ENCODE data around the gene LTA4H. TPM values are rescaled to one million over a fixed set of nuclear protein-coding genes. Genes with fewer than 3 reads are reported as not detected.

The LTA4H gene
- polyA plus RNA-seq, 1 donor (not counting 4 experiments of a cell fraction or from before 2014, with no cell fraction given) = 183 TPM

GRCh38 chr12:96007729-96008128 is 27.7 kb downstream of the LTA4H start:
- Histone ChIP-seq H3K9me3 (ENCODE audit: control insufficient read depth, low read depth, low read length) (no peaks in the 10 kb centered on the region), H3K4me3 (ENCODE audit: control insufficient read depth in 2 of 3, extremely low read depth in 1 of 3, insufficient read depth in 2 of 3, low read depth in 1 of 3, low read length in 3 of 3) (no peak overlapping the region), H3K9me1 (ENCODE audit: control insufficient read depth, extremely low read depth, insufficient read depth, low read length) (no peaks in the 10 kb centered on the region), H3K4me1 (ENCODE audit: control insufficient read depth, extremely low read depth, insufficient read depth, low read length) (no peaks in the 10 kb centered on the region), H3K9ac (ENCODE audit: control insufficient read depth, extremely low read depth, insufficient read depth, low read length) (no peak overlapping the region), H3K4me2 (ENCODE audit: control insufficient read depth, extremely low read depth, insufficient read depth, low read depth, low read length) (no peak overlapping the region), H3K36me3 (ENCODE audit: control insufficient read depth in 2 of 2, extremely low read depth in 1 of 2, insufficient read depth in 2 of 2, low read length in 2 of 2) (peaks cover 14 to 17% of the 10 kb centered on the region in 2 experiments), H3K27me3 (ENCODE audit: control insufficient read depth, extremely low read depth, insufficient read depth, low read length) (no peaks in the 10 kb centered on the region), H3K27ac (ENCODE audit: control insufficient read depth, insufficient read depth, low read length) (no peak overlapping the region), H3K79me2 (ENCODE audit: control insufficient read depth, insufficient read depth, low read length) (no peaks in the 10 kb centered on the region), H4K20me1 (ENCODE audit: control insufficient read depth, extremely low read depth, insufficient read depth, low read length) (no peaks in the 10 kb centered on the region), H2AFZ (ENCODE audit: control insufficient read depth, low read length) (no peak overlapping the region)
- FAIRE-seq (no peak), DNase-seq (ENCODE audit: low read depth, low spot score) (no peak)
- dilution Hi-C loops (cut with MboI; ENCODE audit: extremely low pct_ligation_motif_present, low sequenced_read_pairs) = no loop called here
- TF ChIP-seq CTCF (optimal IDR thresholded peaks at IDR 0.05 in 1 of 3, IDR thresholded peaks at IDR 0.05 in 1 of 3, conservative IDR thresholded peaks at IDR 0.05 in 1 of 3; ENCODE audit: extremely low read depth in 1 of 3, insufficient read depth in 2 of 3, low read length in 3 of 3) = no peak
- TF ChIP-seq EZH2 (IDR thresholded peaks at IDR 0.05; ENCODE audit: low read length) = no peak

DNA sequence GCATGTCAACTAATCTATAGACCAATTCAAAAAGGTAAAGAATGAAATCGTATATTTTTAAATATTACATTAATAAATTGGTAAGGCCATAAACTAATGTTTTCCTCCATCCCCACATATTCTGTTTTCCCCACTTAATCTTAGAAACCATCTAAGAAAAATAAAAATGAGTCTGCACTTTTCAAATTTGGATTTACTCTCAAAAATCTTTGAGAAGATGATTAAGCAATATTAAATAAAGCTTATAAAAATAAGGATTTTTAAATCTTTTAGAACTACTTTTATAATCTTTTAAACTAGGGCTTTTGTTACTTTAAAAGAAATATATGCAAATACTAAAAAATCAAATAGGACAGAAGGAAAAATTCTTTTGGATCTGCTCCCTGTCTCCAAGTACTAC is 28.7 kb downstream of the LTA4H start:
- no peak overlapping the region for H3K27ac ChIP-seq (ENCODE audit: control insufficient read depth, insufficient read depth, low read length)
- no peaks in the 10 kb centered on the region for H3K9me3 ChIP-seq (ENCODE audit: control insufficient read depth, low read depth, low read length)
- no peak for DNase-seq (ENCODE audit: low read depth, low spot score)
- no peaks in the 10 kb centered on the region for H4K20me1 ChIP-seq (ENCODE audit: control insufficient read depth, extremely low read depth, insufficient read depth, low read length)
- H3K9ac ChIP-seq (ENCODE audit: control insufficient read depth, extremely low read depth, insufficient read depth, low read length) = no peak overlapping the region
- H3K36me3 ChIP-seq (ENCODE audit: control insufficient read depth in 2 of 2, extremely low read depth in 1 of 2, insufficient read depth in 2 of 2, low read length in 2 of 2) = peaks cover 9 to 15% of the 10 kb centered on the region in 2 experiments
- TF ChIP-seq CTCF (optimal IDR thresholded peaks at IDR 0.05 in 1 of 3, IDR thresholded peaks at IDR 0.05 in 1 of 3, conservative IDR thresholded peaks at IDR 0.05 in 1 of 3; ENCODE audit: extremely low read depth in 1 of 3, insufficient read depth in 2 of 3, low read length in 3 of 3) (no peak), EZH2 (IDR thresholded peaks at IDR 0.05; ENCODE audit: low read length) (no peak)
- dilution Hi-C loops (cut with MboI; ENCODE audit: extremely low pct_ligation_motif_present, low sequenced_read_pairs) = no loop called here
- FAIRE-seq = no peak
- H3K4me3 ChIP-seq (ENCODE audit: control insufficient read depth in 2 of 3, extremely low read depth in 1 of 3, insufficient read depth in 2 of 3, low read depth in 1 of 3, low read length in 3 of 3) = no peak overlapping the region
- no peak overlapping the region for H3K4me2 ChIP-seq (ENCODE audit: control insufficient read depth, extremely low read depth, insufficient read depth, low read depth, low read length)
- H3K4me1 ChIP-seq (ENCODE audit: control insufficient read depth, extremely low read depth, insufficient read depth, low read length) = no peaks in the 10 kb centered on the region
- H2AFZ ChIP-seq (ENCODE audit: control insufficient read depth, low read length) = no peak overlapping the region
- H3K9me1 ChIP-seq (ENCODE audit: control insufficient read depth, extremely low read depth, insufficient read depth, low read length) = no peaks in the 10 kb centered on the region
- no peaks in the 10 kb centered on the region for H3K79me2 ChIP-seq (ENCODE audit: control insufficient read depth, insufficient read depth, low read length)
- no peaks in the 10 kb centered on the region for H3K27me3 ChIP-seq (ENCODE audit: control insufficient read depth, extremely low read depth, insufficient read depth, low read length)
